ENCODE data around the gene SLC66A2. TPM values are rescaled to one million over a fixed set of nuclear protein-coding genes. Genes with fewer than 3 reads are reported as not detected.

SLC66A2 gene
- total and polyA plus RNA-seq, 10 donors: 28.7 to 61.9 (median 50.0) TPM

- peaks cover 0 to under 1% (median 0%) of the 10 kb centered on the region in 8 donors for H3K9me3 ChIP-seq
- H3K36me3 ChIP-seq: no peaks in the 10 kb centered on the region
- H3K4me3 ChIP-seq: no peak overlapping the region
- WGBS, 5 donors: 72 to 80% (median 73%) methylated on average over 24 to 34 of the region's 34 CpGs
- no peak overlapping the region for H3K27ac ChIP-seq
- intact Hi-C loops (cut with DNase I; ENCODE audit: low total_unique reads): no loop called here
- peaks cover 0 to 6% (median 0%) of the 10 kb centered on the region in 6 donors for H3K4me1 ChIP-seq
- DNase-seq: peak; percentile 63
- no peak for TF ChIP-seq POLR2AphosphoS5 (IDR thresholded peaks at IDR 0.05)
- no peak for TF ChIP-seq CTCF (IDR thresholded peaks at IDR 0.05 in 8 of 11, conservative IDR thresholded peaks at IDR 0.05 in 3 of 11)
- no peak for TF ChIP-seq POLR2A (IDR thresholded peaks at IDR 0.05)
- peaks cover 0 to 43% (median 0%) of the 10 kb centered on the region in 7 donors for H3K27me3 ChIP-seq (replicated peaks in 1 of 7)
These were observed 77.9 kb downstream of the SLC66A2 start for GRCh38 chr18:79873449-79874110.

- Histone ChIP-seq H3K36me3 (no peaks in the 10 kb centered on the region), H3K4me1 (peaks cover 0 to 6% (median 0%) of the 10 kb centered on the region in 6 donors), H3K9me3 (no peaks in the 10 kb centered on the region), H3K27ac (no peak overlapping the region), H3K27me3 (replicated peaks in 1 of 7) (peaks cover 0 to 43% (median 0%) of the 10 kb centered on the region in 7 donors), H3K4me3 (no peak overlapping the region)
- 47 to 55% (median 53%) methylated on average over 33 to 36 of the region's 36 CpGs for WGBS, 5 donors
- DNase-seq: peak; percentile 41
- intact Hi-C loops (cut with DNase I; ENCODE audit: low total_unique reads): no loop called here
- TF ChIP-seq CTCF (IDR thresholded peaks at IDR 0.05 in 8 of 11, conservative IDR thresholded peaks at IDR 0.05 in 3 of 11) (no peak), POLR2A (IDR thresholded peaks at IDR 0.05) (no peak), POLR2AphosphoS5 (IDR thresholded peaks at IDR 0.05) (no peak)
These were observed 78.7 kb downstream of the SLC66A2 start for GRCh38 chr18:79872527-79873444.

DNA sequence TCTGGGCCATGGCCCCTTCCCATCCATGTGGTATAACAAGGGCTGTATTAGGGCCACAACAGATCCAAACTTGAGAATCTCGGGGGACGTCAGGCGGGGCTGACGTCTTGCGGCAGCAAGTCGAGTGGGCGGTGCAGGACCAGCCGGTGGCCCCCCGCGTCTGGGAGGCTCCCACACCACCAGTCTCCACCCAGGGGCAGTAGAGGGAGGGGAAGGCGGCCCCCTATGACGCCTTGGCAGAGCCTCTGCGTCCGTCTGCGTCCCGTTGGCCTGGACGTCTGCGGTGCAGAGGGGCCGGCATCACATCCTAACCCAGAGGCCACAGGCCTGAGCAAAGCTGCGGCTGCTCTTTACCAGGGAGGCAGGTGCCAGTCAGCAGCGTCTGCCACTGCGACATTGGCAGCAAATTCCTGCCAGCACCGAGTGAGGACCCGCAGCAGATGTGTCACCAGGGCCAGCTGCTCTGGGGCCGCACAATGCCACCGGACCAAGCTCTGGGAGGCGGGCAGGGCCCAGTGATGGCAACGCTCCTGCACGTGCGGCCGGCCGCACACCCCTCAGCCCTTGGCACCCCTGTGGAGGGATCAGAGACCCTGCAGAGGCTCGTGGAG lies 79.9 kb downstream of the SLC66A2 start:
- intact Hi-C loops (cut with DNase I; ENCODE audit: low total_unique reads): no loop called here
- peak; percentile 63 for DNase-seq
- TF ChIP-seq CTCF (IDR thresholded peaks at IDR 0.05 in 8 of 11, conservative IDR thresholded peaks at IDR 0.05 in 3 of 11) (no peak), POLR2AphosphoS5 (IDR thresholded peaks at IDR 0.05) (no peak), POLR2A (IDR thresholded peaks at IDR 0.05) (no peak)
- H3K4me3 ChIP-seq: no peak overlapping the region
- 82 to 91% (median 85%) methylated on average over 6 to 33 of the region's 33 CpGs for WGBS, 5 donors
- peaks cover 0 to 6% (median 0%) of the 10 kb centered on the region in 6 donors for H3K4me1 ChIP-seq
- H3K9me3 ChIP-seq: no peaks in the 10 kb centered on the region
- no peak overlapping the region for H3K27ac ChIP-seq
- no peaks in the 10 kb centered on the region for H3K36me3 ChIP-seq
- peaks cover 0 to 41% (median 0%) of the 10 kb centered on the region in 7 donors for H3K27me3 ChIP-seq (replicated peaks in 1 of 7)
